H9 (cell line): ENCODE data around the gene ASB5. TPM values are rescaled to one million over a fixed set of nuclear protein-coding genes. Genes with fewer than 3 reads are reported as not detected.

ENCODE experiments used
- DNase-seq: peaks from one replicate; pipeline ENCODE4 v3.0.0-alpha.2; 2017
- H2AFZ ChIP-seq: one replicate; pipeline ENCODE4 v1.6.1; 2013; ENCODE audit warnings: mild to moderate bottlenecking, low read length, control low read depth, moderate library complexity
- H2AK5ac ChIP-seq: 2 replicates; pipeline ENCODE4 v1.6.1; 2013; ENCODE audit warnings: low read length, control low read depth, mixed read lengths; ENCODE audit not compliant: insufficient read length
- H2BK120ac ChIP-seq: one replicate; pipeline ENCODE4 v1.6.1; 2013; ENCODE audit warnings: low read depth, mild to moderate bottlenecking, low read length, control low read depth, inconsistent platforms; ENCODE audit not compliant: poor library complexity, severe bottlenecking
- H2BK12ac ChIP-seq: 2 replicates; pipeline ENCODE4 v1.6.1; 2013; ENCODE audit warnings: low read length, control low read depth, mixed read lengths, low read depth; ENCODE audit not compliant: insufficient read length
- H2BK15ac ChIP-seq: 2 replicates; pipeline ENCODE4 v1.6.1; 2013; ENCODE audit warnings: low read depth, low read length, control low read depth
- H2BK20ac ChIP-seq: one replicate; pipeline ENCODE4 v1.6.1; 2013; ENCODE audit warnings: low read depth, mild to moderate bottlenecking, low read length, control low read depth, inconsistent platforms; ENCODE audit not compliant: poor library complexity, severe bottlenecking
- H2BK5ac ChIP-seq: 2 replicates; pipeline ENCODE4 v1.6.1; 2013; ENCODE audit warnings: low read length, control low read depth, mixed read lengths; ENCODE audit not compliant: insufficient read length
- H3K14ac ChIP-seq: 2 replicates; pipeline ENCODE4 v1.6.1; 2013; ENCODE audit warnings: low read length, control low read depth; ENCODE audit not compliant: insufficient read depth
- H3K18ac ChIP-seq: 2 replicates; pipeline ENCODE4 v1.6.1; 2013; ENCODE audit warnings: low read depth, mild to moderate bottlenecking, mixed read lengths, low read length, control low read depth; ENCODE audit not compliant: insufficient read length
- H3K23ac ChIP-seq: 2 replicates; pipeline ENCODE4 v1.6.1; 2013; ENCODE audit warnings: low read length, control low read depth, mixed read lengths, low read depth; ENCODE audit not compliant: insufficient read length
- H3K23me2 ChIP-seq: 2 replicates; pipeline ENCODE4 v1.6.1; 2013; ENCODE audit warnings: low read depth, mild to moderate bottlenecking, mixed read lengths, low read length, control low read depth; ENCODE audit not compliant: insufficient read length, poor library complexity, severe bottlenecking
- H3K27ac ChIP-seq: 2 replicates; pipeline ENCODE4 v1.5.1; 2013; ENCODE audit warnings: low read length, control low read depth, mixed read lengths, low read depth; ENCODE audit not compliant: insufficient read length
- H3K27me3 ChIP-seq: 2 replicates; pipeline ENCODE4 v1.6.1; 2013; ENCODE audit warnings: low read length, control low read depth, inconsistent platforms; ENCODE audit not compliant: insufficient read depth
- H3K4ac ChIP-seq: 2 replicates; pipeline ENCODE4 v1.6.1; 2013; ENCODE audit warnings: low read depth, mild to moderate bottlenecking, control low read depth, inconsistent platforms, low read length, moderate library complexity
- H3K4me1 ChIP-seq: 2 replicates; pipeline ENCODE4 v1.6.1; 2013; ENCODE audit warnings: low read length, control low read depth, inconsistent platforms; ENCODE audit not compliant: insufficient read depth
- H3K4me2 ChIP-seq: 2 replicates; pipeline ENCODE4 v1.6.1; 2013; ENCODE audit warnings: low read length, control low read depth, mixed read lengths; ENCODE audit not compliant: insufficient read length, insufficient read depth
- H3K56ac ChIP-seq: 2 replicates; pipeline ENCODE4 v1.6.1; 2013; ENCODE audit warnings: low read depth, mild to moderate bottlenecking, mixed read lengths, low read length, control low read depth; ENCODE audit not compliant: insufficient read length
- H3K79me1 ChIP-seq: 2 replicates; pipeline ENCODE4 v1.6.1; 2013; ENCODE audit warnings: low read depth, mild to moderate bottlenecking, moderate library complexity, low read length, control low read depth, inconsistent platforms; ENCODE audit not compliant: insufficient read depth, poor library complexity, severe bottlenecking
- H3K79me2 ChIP-seq: 2 replicates; pipeline ENCODE4 v1.6.1; 2013; ENCODE audit warnings: low read length, control low read depth, inconsistent platforms; ENCODE audit not compliant: insufficient read depth
- H3K9ac ChIP-seq: 2 replicates; pipeline ENCODE4 v1.6.1; 2013; ENCODE audit warnings: low read length, control low read depth, mixed read lengths; ENCODE audit not compliant: insufficient read length; ENCODE audit errors: extremely low read depth
- H3K9me3 ChIP-seq: one replicate; pipeline ENCODE4 v1.6.1; 2013; ENCODE audit warnings: low read depth, low read length, inconsistent platforms; ENCODE audit not compliant: control insufficient read depth
- H3T11ph ChIP-seq: one replicate; pipeline ENCODE4 v1.6.1; 2013; ENCODE audit warnings: mild to moderate bottlenecking, low read length, control low read depth, inconsistent platforms
- H4K20me1 ChIP-seq: one replicate; pipeline ENCODE4 v1.6.1; 2013; ENCODE audit not compliant: control insufficient read depth, insufficient read length, insufficient read depth
- H4K5ac ChIP-seq: 2 replicates; pipeline ENCODE4 v1.6.1; 2013; ENCODE audit warnings: low read depth, mild to moderate bottlenecking, mixed read lengths, low read length, control low read depth; ENCODE audit not compliant: insufficient read length
- H4K8ac ChIP-seq: replicated peaks from 2 replicates; pipeline ENCODE4 v1.6.1; 2013; ENCODE audit warnings: low read length, control low read depth, mixed read lengths, low read depth; ENCODE audit not compliant: insufficient read length
- H4K91ac ChIP-seq: 2 replicates; pipeline ENCODE4 v1.6.1; 2013; ENCODE audit warnings: low read depth, mild to moderate bottlenecking, moderate library complexity, mixed read lengths, low read length, control low read depth; ENCODE audit not compliant: insufficient read length
- H3K27ac Mint-ChIP-seq, 3 experiments: 2 replicates in 2 of 3; 3 replicates in 1 of 3; pipeline ENCODE4 v1.8.0; 2020 to 2021; ENCODE audit warnings: mixed read lengths in 3 of 3, mild to moderate bottlenecking in 1 of 3, moderate library complexity in 1 of 3
- H3K27me3 Mint-ChIP-seq: 2 replicates; pipeline ENCODE4 v1.8.0; 2021; ENCODE audit warnings: low read depth, mild to moderate bottlenecking, moderate library complexity, mixed read lengths
- H3K36me3 Mint-ChIP-seq, 3 experiments: 2 replicates in 2 of 3; 3 replicates in 1 of 3; pipeline ENCODE4 v1.8.0; 2020 to 2021; ENCODE audit warnings: low read depth in 3 of 3, mixed read lengths in 3 of 3; ENCODE audit not compliant: insufficient read depth in 1 of 3
- H3K4me1 Mint-ChIP-seq, 2 experiments: 2 replicates each; pipeline ENCODE4 v1.8.0; 2020; ENCODE audit warnings: mixed read lengths in 2 of 2
- H3K4me3 Mint-ChIP-seq, 2 experiments: 2 replicates in 1 of 2; 3 replicates in 1 of 2; pipeline ENCODE4 v1.8.0; 2020 to 2021; ENCODE audit warnings: mild to moderate bottlenecking in 2 of 2, mixed read lengths in 2 of 2, moderate library complexity in 1 of 2
- H3K9me3 Mint-ChIP-seq, 2 experiments: 2 replicates in 1 of 2; 3 replicates in 1 of 2; pipeline ENCODE4 v1.8.0; 2020; ENCODE audit warnings: mild to moderate bottlenecking in 2 of 2, mixed read lengths in 2 of 2, moderate library complexity in 1 of 2
- WGBS: extraction: QIAGEN DNeasy Blood & Tissue Kit; methylation state at CpG from one replicate; pipeline ENCODE4 v1.1.7; 2013; ENCODE audit warnings: missing lambda C conversion rate, low lambda C conversion rate, mixed read lengths; ENCODE audit not compliant: insufficient read length; ENCODE audit errors: extremely low coverage; 5-methylcytosine and 5-hydroxymethylcytosine counted together
- total RNA-seq: library from RNA; stranded (reverse); gene quantifications from 2 replicates; pipeline ENCODE4 v1.2.1, GENCODE V29; 2021
- TF ChIP-seq, protein P1 (sequence below): fragments of 200-600 bp; sonication (generic); conservative IDR thresholded peaks from 3 replicates; pipeline ENCODE4 v1.8.0; 2021; ENCODE audit warnings: antibody characterized with exemption, mild to moderate bottlenecking

The ASB5 gene
- total RNA-seq, 1 experiment from 2014 or later, result not detected

DNA sequence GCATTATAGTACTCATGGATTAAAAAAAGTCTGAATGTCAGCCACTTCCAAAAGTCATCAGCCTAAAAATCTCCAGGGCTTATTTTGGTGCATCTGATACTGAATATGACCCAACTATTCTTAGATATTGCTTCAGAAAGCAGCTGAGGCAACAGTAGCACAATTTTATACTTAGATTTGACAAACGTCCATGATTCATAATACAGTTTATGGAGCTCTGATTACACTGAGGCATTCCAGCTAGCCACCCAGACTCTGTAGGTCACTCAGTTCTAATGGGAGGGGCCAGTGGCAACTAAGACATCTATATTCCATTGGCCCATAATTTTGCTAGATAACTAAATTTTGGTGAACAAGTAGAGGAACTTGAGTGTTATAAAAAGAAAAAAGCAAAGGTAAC lies 84.0 kb downstream of the ASB5 start:
- H4K91ac ChIP-seq, result no peak overlapping the region
- no peak overlapping the region for H2BK20ac ChIP-seq
- TF ChIP-seq, protein P1, sequence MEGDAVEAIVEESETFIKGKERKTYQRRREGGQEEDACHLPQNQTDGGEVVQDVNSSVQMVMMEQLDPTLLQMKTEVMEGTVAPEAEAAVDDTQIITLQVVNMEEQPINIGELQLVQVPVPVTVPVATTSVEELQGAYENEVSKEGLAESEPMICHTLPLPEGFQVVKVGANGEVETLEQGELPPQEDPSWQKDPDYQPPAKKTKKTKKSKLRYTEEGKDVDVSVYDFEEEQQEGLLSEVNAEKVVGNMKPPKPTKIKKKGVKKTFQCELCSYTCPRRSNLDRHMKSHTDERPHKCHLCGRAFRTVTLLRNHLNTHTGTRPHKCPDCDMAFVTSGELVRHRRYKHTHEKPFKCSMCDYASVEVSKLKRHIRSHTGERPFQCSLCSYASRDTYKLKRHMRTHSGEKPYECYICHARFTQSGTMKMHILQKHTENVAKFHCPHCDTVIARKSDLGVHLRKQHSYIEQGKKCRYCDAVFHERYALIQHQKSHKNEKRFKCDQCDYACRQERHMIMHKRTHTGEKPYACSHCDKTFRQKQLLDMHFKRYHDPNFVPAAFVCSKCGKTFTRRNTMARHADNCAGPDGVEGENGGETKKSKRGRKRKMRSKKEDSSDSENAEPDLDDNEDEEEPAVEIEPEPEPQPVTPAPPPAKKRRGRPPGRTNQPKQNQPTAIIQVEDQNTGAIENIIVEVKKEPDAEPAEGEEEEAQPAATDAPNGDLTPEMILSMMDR, result no peak
- no peaks in the 10 kb centered on the region for H3K79me1 ChIP-seq
- H2BK12ac ChIP-seq, result no peak overlapping the region
- H3K79me2 ChIP-seq, result no peaks in the 10 kb centered on the region
- no peak for DNase-seq
- H2AFZ ChIP-seq, result no peak overlapping the region
- no peak overlapping the region for H2BK120ac ChIP-seq
- H2BK15ac ChIP-seq, result no peak overlapping the region
- no peak overlapping the region for H3K56ac ChIP-seq
- peaks cover 22 to 23% of the 10 kb centered on the region in 2 experiments for H3K4me1 Mint-ChIP-seq
- no peaks in the 10 kb centered on the region for H3K23me2 ChIP-seq
- no peak overlapping the region for H3K23ac ChIP-seq
- H3K9ac ChIP-seq, result no peak overlapping the region
- peaks cover 3% of the 10 kb centered on the region for H3K4me1 ChIP-seq
- no peak overlapping the region for H3K4me3 Mint-ChIP-seq
- H4K8ac ChIP-seq, result no peak overlapping the region
- H3K4me2 ChIP-seq, result no peak overlapping the region
- WGBS, result no CpG with 5 or more reads among the region's 1 CpG
- no peaks in the 10 kb centered on the region for H3K36me3 Mint-ChIP-seq
- H3K27ac Mint-ChIP-seq, result peak overlapping the region in 1 of 3 experiments; percentile 11; a peak in 1 of 7 replicates
- H3K27me3 ChIP-seq, result no peaks in the 10 kb centered on the region
- H3K9me3 Mint-ChIP-seq, result no peaks in the 10 kb centered on the region
- H4K20me1 ChIP-seq, result no peaks in the 10 kb centered on the region
- no peak overlapping the region for H3K18ac ChIP-seq
- no peak overlapping the region for H2BK5ac ChIP-seq
- no peak overlapping the region for H4K5ac ChIP-seq
- H3K27ac ChIP-seq, result no peak overlapping the region
- no peak overlapping the region for H3T11ph ChIP-seq
- H3K4ac ChIP-seq, result no peak overlapping the region
- H3K14ac ChIP-seq, result no peak overlapping the region
- H2AK5ac ChIP-seq, result no peak overlapping the region
- no peaks in the 10 kb centered on the region for H3K27me3 Mint-ChIP-seq
- no peaks in the 10 kb centered on the region for H3K9me3 ChIP-seq

Other genes with a start within 250 kb of the ASB5 start
- gene WDR17, start 203.4 kb downstream of the ASB5 start, total RNA-seq, result 2.0 and 2.6 TPM in 2 replicates
- gene SPATA4, start 73.6 kb downstream of the ASB5 start, total RNA-seq, result not detected in 2 replicates
- 109 and 113 TPM in 2 replicates for gene SPCS3, start 50.7 kb upstream of the ASB5 start, total RNA-seq